HEK293T (cell line): Measurements from ENCODE around the gene VAV3.

Experiments used
- CTCF ChIA-PET: fragments of 350-600 bp; formaldehyde crosslinking; extraction: SDS; loops from one replicate; lab custom pipeline; 2021; ENCODE audit warnings: antibody characterized with exemption, inconsistent platforms; lab: Yijun Ruan, JAX
- POLR2A ChIA-PET: fragments of 350-600 bp; formaldehyde crosslinking; extraction: SDS; loops from one replicate; lab custom pipeline; 2020; ENCODE audit warnings: antibody characterized with exemption, inconsistent platforms; lab: Yijun Ruan, JAX
- DNase-seq: peaks from one replicate; pipeline ENCODE4 v3.0.0; 2012; ENCODE audit warnings: mixed read lengths; ENCODE audit errors: extremely low spot score
- ARNT ChIP-seq: fragments of 450-650 bp; IDR thresholded peaks from 2 replicates; pipeline ENCODE4 v1.6.1; 2017; ENCODE audit warnings: mild to moderate bottlenecking
- BHLHE40 ChIP-seq: fragments of 450-650 bp; IDR thresholded peaks from 2 replicates; pipeline ENCODE4 v1.6.1; 2016; ENCODE audit warnings: mild to moderate bottlenecking, moderate library complexity, borderline replicate concordance
- CTBP1 ChIP-seq: fragments of 450-650 bp; IDR thresholded peaks from 2 replicates; pipeline ENCODE4 v1.6.1; 2016; ENCODE audit warnings: borderline replicate concordance
- ELF4 ChIP-seq: fragments of 450-650 bp; IDR thresholded peaks from 2 replicates; pipeline ENCODE4 v1.6.1; 2017; ENCODE audit warnings: antibody characterized with exemption
- FOXK2 ChIP-seq: fragments of 450-650 bp; IDR thresholded peaks from 2 replicates; pipeline ENCODE4 v1.6.1; 2016; ENCODE audit warnings: mild to moderate bottlenecking
- FOXM1 ChIP-seq: fragments of 450-650 bp; IDR thresholded peaks from 2 replicates; pipeline ENCODE4 v1.6.1; 2017; ENCODE audit warnings: mild to moderate bottlenecking, borderline replicate concordance
- HDGF ChIP-seq: fragments of 450-650 bp; IDR thresholded peaks from 2 replicates; pipeline ENCODE4 v1.6.1; 2017; ENCODE audit warnings: antibody characterized with exemption, borderline replicate concordance
- L3MBTL2 ChIP-seq: fragments of 450-650 bp; conservative IDR thresholded peaks from 2 replicates; pipeline ENCODE4 v1.6.1; 2016; ENCODE audit warnings: mild to moderate bottlenecking
- LEF1 ChIP-seq: fragments of 450-650 bp; IDR thresholded peaks from 2 replicates; pipeline ENCODE4 v1.6.1; 2017; ENCODE audit warnings: mild to moderate bottlenecking, borderline replicate concordance
- NFRKB ChIP-seq: fragments of 450-650 bp; IDR thresholded peaks from 2 replicates; pipeline ENCODE4 v1.6.1; 2016; ENCODE audit warnings: mild to moderate bottlenecking, moderate library complexity
- SP1 ChIP-seq: fragments of 450-650 bp; IDR thresholded peaks from 2 replicates; pipeline ENCODE4 v1.6.1; 2017
- SUZ12 ChIP-seq: fragments of 450-650 bp; IDR thresholded peaks from 2 replicates; pipeline ENCODE4 v1.6.1; 2016; ENCODE audit warnings: mild to moderate bottlenecking
- TARDBP ChIP-seq: fragments of 450-650 bp; IDR thresholded peaks from 2 replicates; pipeline ENCODE4 v1.6.1; 2016
- ZNF384 ChIP-seq: fragments of 450-650 bp; IDR thresholded peaks from 2 replicates; pipeline ENCODE4 v1.6.1; 2016
- TF ChIP-seq, protein P1 (sequence below): fragments of 450-650 bp; IDR thresholded peaks from 2 replicates; pipeline ENCODE4 v1.6.1; 2016

VAV3 gene

GRCh38 chr1:107679411-107679953 lies 285.5 kb downstream of the VAV3 start:
- POLR2A ChIA-PET, result no interaction called here
- no peak for DNase-seq
- TF ChIP-seq, protein P1, sequence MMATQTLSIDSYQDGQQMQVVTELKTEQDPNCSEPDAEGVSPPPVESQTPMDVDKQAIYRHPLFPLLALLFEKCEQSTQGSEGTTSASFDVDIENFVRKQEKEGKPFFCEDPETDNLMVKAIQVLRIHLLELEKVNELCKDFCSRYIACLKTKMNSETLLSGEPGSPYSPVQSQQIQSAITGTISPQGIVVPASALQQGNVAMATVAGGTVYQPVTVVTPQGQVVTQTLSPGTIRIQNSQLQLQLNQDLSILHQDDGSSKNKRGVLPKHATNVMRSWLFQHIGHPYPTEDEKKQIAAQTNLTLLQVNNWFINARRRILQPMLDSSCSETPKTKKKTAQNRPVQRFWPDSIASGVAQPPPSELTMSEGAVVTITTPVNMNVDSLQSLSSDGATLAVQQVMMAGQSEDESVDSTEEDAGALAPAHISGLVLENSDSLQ, result peak; percentile 57
- TF ChIP-seq ZNF384, result no peak
- no peak for TF ChIP-seq HDGF
- TF ChIP-seq SUZ12, result no peak
- TF ChIP-seq BHLHE40, result no peak
- no peak for TF ChIP-seq CTBP1
- TF ChIP-seq NFRKB, result no peak
- no peak for TF ChIP-seq FOXM1
- CTCF ChIA-PET, result interaction anchor here (1.0 kb wide), 1 partner anchor 11 kb away, joined by 3 read pairs; no protein-coding TSS in a partner anchor

DNA sequence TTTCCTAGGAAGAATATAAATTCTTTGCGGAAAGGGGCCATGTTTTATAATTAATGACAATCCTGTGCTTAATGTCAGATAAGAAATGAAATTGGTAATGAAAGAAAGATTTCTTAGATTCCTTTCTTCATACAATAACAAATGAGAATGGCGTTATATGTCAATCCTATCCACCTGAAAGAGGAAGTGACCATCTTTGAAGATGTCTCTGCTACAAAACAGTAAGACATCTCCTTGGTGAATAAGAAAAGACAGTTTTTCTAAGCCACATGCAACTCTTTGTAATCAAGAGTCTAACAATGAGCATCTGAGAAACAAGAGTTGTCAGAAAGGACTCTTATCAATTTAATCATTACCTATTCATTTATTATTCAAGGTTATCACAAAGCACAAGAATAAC lies 286.0 kb downstream of the VAV3 start:
- DNase-seq, result no peak
- ChIA-PET CTCF (no interaction called here), POLR2A (no interaction called here)
- TF ChIP-seq ARNT (no peak), ZNF384 (no peak), L3MBTL2 (no peak), BHLHE40 (no peak), NFRKB (no peak), HDGF (no peak), FOXM1 (no peak), ELF4 (no peak), SUZ12 (no peak), TARDBP (no peak), LEF1 (no peak)
- TF ChIP-seq, protein P1, result no peak

- CTCF ChIA-PET, result no interaction called here
- DNase-seq, result no peak
- POLR2A ChIA-PET, result no interaction called here
- TF ChIP-seq L3MBTL2 (no peak), TARDBP (no peak), SUZ12 (no peak), SP1 (no peak), LEF1 (no peak)
Measured at GRCh38 chr1:107677697-107678096, 287.3 kb downstream of the VAV3 start.

DNA sequence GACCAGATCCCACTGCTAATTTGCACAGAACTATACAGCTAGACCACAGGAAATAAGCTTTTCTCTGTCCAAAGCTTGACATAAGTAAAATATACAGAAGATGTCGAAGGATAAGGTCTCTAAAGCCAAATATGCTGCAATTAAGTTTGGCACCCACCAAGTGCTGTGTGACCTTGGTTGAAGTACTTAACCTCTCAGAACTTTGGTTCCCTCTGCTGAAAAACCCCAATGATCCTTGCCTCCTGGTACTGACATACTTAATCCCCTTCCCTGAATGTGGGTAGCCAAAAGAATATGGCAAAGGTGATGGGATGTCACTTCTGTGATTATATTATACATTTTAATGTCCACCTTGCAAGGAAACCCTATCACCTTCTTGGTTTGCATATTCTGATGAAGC lies 290.5 kb downstream of the VAV3 start:
- TF ChIP-seq, protein P1, result no peak
- ChIA-PET POLR2A (no interaction called here), CTCF (no interaction called here)
- no peak for DNase-seq

DNA sequence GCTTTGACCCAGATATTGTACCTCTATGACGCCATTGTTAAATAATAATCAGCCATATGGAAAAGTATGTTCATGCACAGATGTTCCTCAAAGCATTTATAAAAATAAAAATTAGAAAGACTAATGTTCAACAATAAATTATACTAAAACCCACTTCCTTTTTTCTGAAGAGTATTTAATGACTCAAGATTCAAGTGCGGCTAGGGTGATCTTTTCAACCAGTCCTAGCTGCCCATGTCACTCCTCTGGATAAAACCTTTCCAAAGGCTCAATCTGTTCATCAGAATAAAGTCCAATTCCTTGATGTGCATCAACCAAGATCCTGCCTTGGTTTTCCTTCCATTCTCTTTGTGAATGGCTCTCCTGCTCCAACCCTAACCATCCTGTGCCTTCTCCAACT lies 292.0 kb downstream of the VAV3 start:
- POLR2A ChIA-PET, result no interaction called here
- DNase-seq, result no peak
- CTCF ChIA-PET, result no interaction called here
- no peak for TF ChIP-seq HDGF
- TF ChIP-seq ZNF384, result no peak
- TF ChIP-seq L3MBTL2, result no peak
- TF ChIP-seq CTBP1, result no peak
- no peak for TF ChIP-seq ELF4
- TF ChIP-seq SUZ12, result no peak
- no peak for TF ChIP-seq BHLHE40

GRCh38 chr1:107670397-107671040 lies 294.5 kb downstream of the VAV3 start:
- no peak for DNase-seq
- TF ChIP-seq LEF1, result no peak
- TF ChIP-seq SUZ12, result no peak
- TF ChIP-seq NFRKB, result no peak
- no peak for TF ChIP-seq CTBP1
- no peak for TF ChIP-seq ELF4
- TF ChIP-seq FOXM1, result no peak
- no peak for TF ChIP-seq FOXK2
- TF ChIP-seq BHLHE40, result no peak
- no peak for TF ChIP-seq HDGF
- no peak for TF ChIP-seq ARNT
- TF ChIP-seq TARDBP, result no peak
- TF ChIP-seq L3MBTL2, result no peak
- TF ChIP-seq ZNF384, result no peak
- TF ChIP-seq, protein P1, result no peak
- CTCF ChIA-PET, result no interaction called here
- POLR2A ChIA-PET, result interaction anchor here (0.7 kb wide), 1 partner anchor 380 kb away, joined by 3 read pairs; no protein-coding TSS in a partner anchor

DNA sequence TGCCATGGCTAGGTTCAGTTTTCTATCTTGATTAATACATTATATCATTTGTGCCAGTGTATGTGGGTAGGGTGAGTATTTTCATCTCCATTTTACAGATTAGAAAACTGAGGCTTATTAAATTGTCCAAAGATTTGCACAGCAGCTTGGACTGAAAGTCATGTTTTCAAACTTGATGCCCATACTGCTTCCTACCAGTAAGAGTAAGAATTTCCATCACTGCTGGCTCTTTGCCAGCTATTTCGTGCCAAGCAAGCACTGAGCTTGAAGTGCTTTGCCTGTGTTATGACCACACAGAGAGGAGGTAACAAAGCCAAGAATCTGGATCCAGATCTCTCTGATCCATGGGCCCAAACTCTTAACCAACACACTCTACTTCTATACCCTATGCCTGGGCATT lies 295.0 kb downstream of the VAV3 start:
- TF ChIP-seq FOXM1 (no peak), ARNT (no peak), FOXK2 (no peak), BHLHE40 (no peak), CTBP1 (no peak), LEF1 (no peak), SP1 (no peak)
- TF ChIP-seq, protein P1, result no peak
- DNase-seq, result no peak
- CTCF ChIA-PET, result no interaction called here
- POLR2A ChIA-PET, result no interaction called here
